K562 (cell line): Measurements from ENCODE around the gene TSPAN3. TPM values are rescaled to one million over a fixed set of nuclear protein-coding genes. Genes with fewer than 3 reads are reported as not detected.

ENCODE experiments used
- ATAC-seq: fragments of 200-7000 bp; cut with Tn5 transposase; 3 replicates; pipeline ENCODE4 v1.9.1; 2020; ENCODE audit warnings: moderate library complexity
- BruUV-seq: library from RNA; stranded (reverse); fragments of 400-500 nt; replicated peaks from 2 replicates; lab custom pipeline; 2021; lab: Mats Ljungman, UMichigan
- CTCF ChIA-PET: fragments of 300-600 bp; formaldehyde crosslinking; extraction: SDS; loops from one replicate; lab custom pipeline; 2021; ENCODE audit warnings: low intra/inter-chr PET ratio; lab: Yijun Ruan, JAX
- POLR2A ChIA-PET: fragments of 300-600, 350-650 bp; sonication (Branson Sonifier 250); formaldehyde crosslinking; extraction: SDS; loops from one replicate; lab custom pipeline; 2021; ENCODE audit warnings: antibody characterized with exemption, inconsistent platforms; lab: Yijun Ruan, JAX
- DNase-seq, 4 experiments: peaks; one replicate each; pipeline versions ENCODE4 v3.0.0 to v3.0.0-alpha.2; 2011 to 2018; ENCODE audit warnings: low spot score in 3 of 4, mixed read lengths in 3 of 4; ENCODE audit errors: extremely low read depth in 1 of 4
- FAIRE-seq: peaks from 2 replicates; lab custom pipeline; 2011; peaks lifted over from hg19 to GRCh38; lab: Jason Lieb, UNC
- H2AFZ ChIP-seq: 2 replicates; pipeline ENCODE4 v1.6.0; 2011; ENCODE audit warnings: low read depth, low read length, control low read depth, inconsistent platforms
- H3K27ac ChIP-seq: fragments of 200-600 bp; 3 replicates; pipeline ENCODE4 v1.8.0; 2011; ENCODE audit warnings: low read depth, mild to moderate bottlenecking, control low read depth, inconsistent platforms, low read length, moderate library complexity, mixed read lengths; ENCODE audit errors: extremely low read depth
- H3K27me3 ChIP-seq, 2 experiments: fragments of 300-600 bp in 1 of 2; 2 replicates in 1 of 2; 3 replicates in 1 of 2; pipeline versions ENCODE4 v1.6.0 to v1.8.0; 2011; ENCODE audit warnings: inconsistent platforms in 2 of 2, low read length in 2 of 2, mild to moderate bottlenecking in 1 of 2, mixed read lengths in 1 of 2, moderate library complexity in 1 of 2; ENCODE audit not compliant: control insufficient read depth in 2 of 2, insufficient read depth in 2 of 2
- H3K36me3 ChIP-seq: fragments of 300-600 bp; 3 replicates; pipeline ENCODE4 v1.8.0; 2011; ENCODE audit warnings: mild to moderate bottlenecking, low read length, inconsistent platforms; ENCODE audit not compliant: control insufficient read depth, insufficient read depth
- H3K4me1 ChIP-seq, 2 experiments: fragments of 200-600 bp in 1 of 2; replicated peaks in 1 of 2; 2 replicates in 1 of 2; 3 replicates in 1 of 2; pipeline versions ENCODE4 v1.5.1 to v1.8.0; 2011; ENCODE audit warnings: inconsistent platforms in 2 of 2, low read length in 2 of 2, mild to moderate bottlenecking in 1 of 2, mixed read lengths in 1 of 2, moderate library complexity in 1 of 2; ENCODE audit not compliant: control insufficient read depth in 2 of 2, insufficient read depth in 2 of 2
- H3K4me2 ChIP-seq: 2 replicates; pipeline ENCODE4 v1.6.1; 2011; ENCODE audit warnings: low read length, control low read depth, inconsistent platforms, mixed read lengths; ENCODE audit not compliant: insufficient read depth
- H3K4me3 ChIP-seq: fragments of 200-600 bp; sonication (generic), shearing (Covaris generic); 2 replicates; pipeline ENCODE4 v1.5.1; 2016; ENCODE audit warnings: control low read depth, inconsistent platforms
- H3K79me2 ChIP-seq: fragments of 200-600 bp; 3 replicates; pipeline ENCODE4 v1.8.0; 2011; ENCODE audit warnings: low read length, inconsistent platforms; ENCODE audit not compliant: control insufficient read depth, insufficient read depth
- H3K9ac ChIP-seq, 2 experiments: 2 replicates each; pipeline versions ENCODE4 v1.6.0 to v1.6.1; 2011; ENCODE audit warnings: low read depth in 2 of 2, low read length in 2 of 2, control low read depth in 1 of 2, inconsistent platforms in 1 of 2, mild to moderate bottlenecking in 1 of 2, mixed read lengths in 1 of 2; ENCODE audit not compliant: insufficient read depth in 1 of 2
- H3K9me1 ChIP-seq: one replicate; pipeline ENCODE4 v1.6.0; 2011; ENCODE audit warnings: inconsistent platforms, mild to moderate bottlenecking, low read length, moderate library complexity; ENCODE audit not compliant: control insufficient read depth, insufficient read depth
- H3K9me3 ChIP-seq: replicated peaks from 2 replicates; pipeline ENCODE4 v1.5.1; 2011; ENCODE audit warnings: low read depth, low read length, inconsistent platforms; ENCODE audit not compliant: control insufficient read depth, insufficient read depth
- H4K20me1 ChIP-seq: replicated peaks from 2 replicates; pipeline ENCODE4 v1.6.1; 2011; ENCODE audit warnings: low read length, inconsistent platforms, mixed read lengths; ENCODE audit not compliant: control insufficient read depth, insufficient read depth
- BHLHE40 ChIP-seq: IDR thresholded peaks from 2 replicates; pipeline ENCODE4 v1.6.1; 2011; ENCODE audit warnings: low read length, improper control_type of control experiment
- CTBP1 ChIP-seq: fragments of 450-650 bp; IDR thresholded peaks from 2 replicates; pipeline ENCODE4 v1.6.1; 2016; ENCODE audit warnings: borderline replicate concordance
- CXXC5 ChIP-seq: fragments of 250-450 bp; sonication (Bioruptor Pico); IDR thresholded peaks from 2 replicates; pipeline ENCODE4 v1.8.0; 2022; ENCODE audit warnings: inconsistent platforms, mild to moderate bottlenecking, moderate library complexity
- EHMT2 ChIP-seq: fragments of 450-650 bp; IDR thresholded peaks from 2 replicates; pipeline ENCODE4 v1.6.1; 2018; ENCODE audit warnings: antibody characterized with exemption
- HES1 ChIP-seq: fragments of 450-650 bp; IDR thresholded peaks from 2 replicates; pipeline ENCODE4 v1.6.1; 2016; ENCODE audit warnings: low read depth, mild to moderate bottlenecking, moderate library complexity
- KDM5B ChIP-seq: fragments of 200-600 bp; sonication (generic); IDR thresholded peaks from 2 replicates; pipeline ENCODE4 v1.6.1; 2012; ENCODE audit warnings: low read depth, mild to moderate bottlenecking, moderate library complexity, low read length, control low read depth, inconsistent platforms; ENCODE audit not compliant: insufficient replicate concordance
- KLF16 ChIP-seq: IDR thresholded peaks from 2 replicates; pipeline ENCODE4 v1.6.1; 2016; ENCODE audit warnings: antibody characterized with exemption
- MAX ChIP-seq: sonication (generic); formaldehyde crosslinking; IDR thresholded peaks from 2 replicates; pipeline ENCODE4 v1.9.0; 2022; ENCODE audit warnings: mild to moderate bottlenecking, missing genetic modification reagents
- MCM2 ChIP-seq: fragments of 450-650 bp; IDR thresholded peaks from 2 replicates; pipeline ENCODE4 v1.6.1; 2017; ENCODE audit warnings: low read depth, mild to moderate bottlenecking
- SAFB2 ChIP-seq: fragments of 200-400 bp; formaldehyde crosslinking; IDR thresholded peaks from 2 replicates; pipeline ENCODE4 v1.6.1; 2018; ENCODE audit warnings: borderline replicate concordance, low read length, low read depth, moderate library complexity; ENCODE audit not compliant: severe bottlenecking
- SPI1 ChIP-seq: IDR thresholded peaks from 2 replicates; pipeline ENCODE4 v1.6.1; 2011; ENCODE audit warnings: low read depth, low read length, control low read depth, borderline replicate concordance
- TAL1 ChIP-seq: fragments of 450-650 bp; IDR thresholded peaks from 2 replicates; pipeline ENCODE4 v1.6.1; 2016; ENCODE audit warnings: mild to moderate bottlenecking
- TARDBP ChIP-seq: fragments of 450-650 bp; IDR thresholded peaks from 2 replicates; pipeline ENCODE4 v1.6.1; 2016
- TEAD1 ChIP-seq, 2 experiments: fragments of 450-650 bp in 1 of 2; sonication (generic) in 1 of 2; formaldehyde crosslinking; IDR thresholded peaks; 2 replicates each; pipeline versions ENCODE4 v1.4.0 to v1.8.0; 2020 to 2022; ENCODE audit warnings: mild to moderate bottlenecking in 2 of 2, missing genetic modification reagents in 1 of 2
- TEAD4 ChIP-seq, 2 experiments: sonication (generic) in 1 of 2; formaldehyde crosslinking in 1 of 2; IDR thresholded peaks; 2 replicates each; pipeline versions ENCODE4 v1.6.1 to v1.8.0; 2012 to 2022; ENCODE audit warnings: borderline replicate concordance in 1 of 2, inconsistent platforms in 1 of 2, low read length in 1 of 2, mild to moderate bottlenecking in 1 of 2, missing genetic modification reagents in 1 of 2
- ZNF212 ChIP-seq: fragments of 450-650 bp; formaldehyde crosslinking; IDR thresholded peaks from 2 replicates; pipeline ENCODE4 v1.4.0; 2020; ENCODE audit warnings: mild to moderate bottlenecking
- WGBS: fragments of 100-300 bp; shearing (Covaris generic); methylation state at CpG from one replicate; pipeline ENCODE4 v1.1.6; 2016; ENCODE audit warnings: low coverage, mixed read lengths; ENCODE audit not compliant: insufficient coverage; ENCODE audit errors: missing lambda C conversion rate; 5-methylcytosine and 5-hydroxymethylcytosine counted together
- in situ Hi-C: fragments of 300-500 bp; cut with MboI; formaldehyde crosslinking; loops from 4 replicates; pipeline ENCODE4 v1.15.0; 2018; ENCODE audit warnings: inconsistent platforms, mixed read lengths
- intact Hi-C: fragments of 100-400 bp; cut with micrococcal nuclease; formaldehyde crosslinking; loops from 2 replicates; pipeline ENCODE4 v1.14.2; 2022
- polyA plus RNA-seq, 8 experiments: library from polyadenylated mRNA; depleted of rRNA in 4 of 8; stranded (reverse) in 5 of 8; unstranded in 3 of 8; fragments of >200 nt; fragmentation: Nextera tagmentation in 2 of 8; fragmentation: Illumina TruSeq in 1 of 8; extraction: Ambion mirVana in 2 of 8; extraction: Trizol in 1 of 8; gene quantifications; 2 replicates each; pipeline versions ENCODE4 v1.2.1 to v1.2.3, GENCODE V29; 2011 to 2014; ENCODE audit warnings: inconsistent platforms in 1 of 8, missing spikeins in 1 of 8
- total RNA-seq, 7 experiments: library from RNA; depleted of rRNA in 6 of 7; stranded (reverse); fragments of >200 nt in 6 of 7; fragmentation: Illumina TruSeq in 2 of 7; extraction: Trizol in 2 of 7; gene quantifications; 2 replicates each; pipeline versions ENCODE4 v1.2.1 to v1.2.3, GENCODE V29; 2011 to 2021; ENCODE audit warnings: low replicate concordance in 1 of 7
- TF ChIP-seq, protein P1 (sequence below): sonication (generic); formaldehyde crosslinking; IDR thresholded peaks from 2 replicates; pipeline ENCODE4 v1.8.1; 2022; ENCODE audit warnings: missing genetic modification reagents
- TF ChIP-seq, protein P2 (sequence below): fragments of 200-800 bp; sonication (Bioruptor generic); IDR thresholded peaks from 2 replicates; pipeline ENCODE4 v1.6.1; 2017; ENCODE audit warnings: missing genetic modification characterization, missing compliant biosample characterization

The TSPAN3 gene
- total and polyA plus RNA-seq, 9 of the 15 experiments (the other 6 are each of a cell fraction or from before 2014, with no cell fraction given), result 14.3 to 144 (median 71.1) TPM

DNA sequence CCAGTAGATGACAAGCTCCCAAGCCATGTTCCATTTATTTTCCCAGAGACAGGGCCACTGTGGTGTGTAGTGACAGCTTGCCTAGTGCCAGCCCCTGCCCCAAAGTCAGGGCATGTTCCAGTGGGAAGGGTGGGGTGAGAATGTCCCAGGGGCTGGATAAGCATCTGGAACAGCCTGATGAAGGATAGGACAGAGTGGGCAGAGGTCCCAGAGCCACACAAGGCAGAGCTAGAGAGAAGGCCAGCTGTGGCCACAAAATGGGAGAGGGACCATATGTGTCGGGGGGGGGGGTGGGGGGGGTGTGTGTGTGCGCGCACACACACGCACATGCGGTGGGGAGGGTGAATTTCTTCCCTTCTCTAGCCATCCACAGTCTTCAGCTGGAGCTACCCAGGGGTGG lies 27.0 kb upstream of the TSPAN3 start (continued):
- TF ChIP-seq SAFB2 (no peak), ZNF212 (CRISPR knock-in tag) (no peak), CXXC5 (CRISPR knock-in tag) (no peak), EHMT2 (no peak)
- TF ChIP-seq, all 486 proteins: peak for 0

- Histone ChIP-seq H3K9me3 (no peaks in the 10 kb centered on the region), H3K36me3 (no peaks in the 10 kb centered on the region), H3K4me2 (no peak overlapping the region), H3K79me2 (no peaks in the 10 kb centered on the region), H4K20me1 (peaks cover 4% of the 10 kb centered on the region; the same call in 1 of the 2 replicates), H3K9ac (no peak overlapping the region), H2AFZ (no peak overlapping the region), H3K27me3 (peaks cover 0 to 32% of the 10 kb centered on the region in 2 experiments; a peak in 3 of 5 replicates), H3K9me1 (no peaks in the 10 kb centered on the region), H3K4me1 (no peaks in the 10 kb centered on the region), H3K4me3 (no peak overlapping the region), H3K27ac (no peak overlapping the region)
- no peak for FAIRE-seq
- no peak for ATAC-seq
- intact Hi-C loops, result loop anchor here (5.0 kb wide), 1 partner anchor 70 kb away; no protein-coding TSS in a partner anchor
- WGBS, result 6% methylated on average over 7 of the region's 7 CpGs
- POLR2A ChIA-PET, result interaction anchor here (0.8 to 1.2 kb wide), 3 partner anchors 12 to 811 kb away, joined by 3 read pairs; no protein-coding TSS in a partner anchor
- DNase-seq, result peak in 1 of 4 experiments; percentile 15
- BruUV-seq, result no TSS peak
- in situ Hi-C loops, result no loop called here
- CTCF ChIA-PET, result no interaction called here
- TF ChIP-seq, protein P1, sequence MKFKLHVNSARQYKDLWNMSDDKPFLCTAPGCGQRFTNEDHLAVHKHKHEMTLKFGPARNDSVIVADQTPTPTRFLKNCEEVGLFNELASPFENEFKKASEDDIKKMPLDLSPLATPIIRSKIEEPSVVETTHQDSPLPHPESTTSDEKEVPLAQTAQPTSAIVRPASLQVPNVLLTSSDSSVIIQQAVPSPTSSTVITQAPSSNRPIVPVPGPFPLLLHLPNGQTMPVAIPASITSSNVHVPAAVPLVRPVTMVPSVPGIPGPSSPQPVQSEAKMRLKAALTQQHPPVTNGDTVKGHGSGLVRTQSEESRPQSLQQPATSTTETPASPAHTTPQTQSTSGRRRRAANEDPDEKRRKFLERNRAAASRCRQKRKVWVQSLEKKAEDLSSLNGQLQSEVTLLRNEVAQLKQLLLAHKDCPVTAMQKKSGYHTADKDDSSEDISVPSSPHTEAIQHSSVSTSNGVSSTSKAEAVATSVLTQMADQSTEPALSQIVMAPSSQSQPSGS (CRISPR knock-in tag), result no peak
- TF ChIP-seq BHLHE40, result 0 out of 2 replicates have a peak, but pooled peaks have one; percentile 9
- no peak for TF ChIP-seq KDM5B
- TF ChIP-seq TEAD1 (CRISPR knock-in tag; IDR thresholded peaks at IDR 0.05), result 0 out of 4 replicates have a peak, but pooled peaks of 1 of the 2 experiments have one; percentile 28
- TF ChIP-seq, protein P2, sequence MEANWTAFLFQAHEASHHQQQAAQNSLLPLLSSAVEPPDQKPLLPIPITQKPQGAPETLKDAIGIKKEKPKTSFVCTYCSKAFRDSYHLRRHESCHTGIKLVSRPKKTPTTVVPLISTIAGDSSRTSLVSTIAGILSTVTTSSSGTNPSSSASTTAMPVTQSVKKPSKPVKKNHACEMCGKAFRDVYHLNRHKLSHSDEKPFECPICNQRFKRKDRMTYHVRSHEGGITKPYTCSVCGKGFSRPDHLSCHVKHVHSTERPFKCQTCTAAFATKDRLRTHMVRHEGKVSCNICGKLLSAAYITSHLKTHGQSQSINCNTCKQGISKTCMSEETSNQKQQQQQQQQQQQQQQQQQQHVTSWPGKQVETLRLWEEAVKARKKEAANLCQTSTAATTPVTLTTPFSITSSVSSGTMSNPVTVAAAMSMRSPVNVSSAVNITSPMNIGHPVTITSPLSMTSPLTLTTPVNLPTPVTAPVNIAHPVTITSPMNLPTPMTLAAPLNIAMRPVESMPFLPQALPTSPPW, result peak; percentile 28; the same call in 1 of the 2 replicates
- peak; percentile 52; the same call in 1 of the 2 replicates for TF ChIP-seq TEAD4 (IDR thresholded peaks at IDR 0.05; ENCODE audit: low read length)
- no peak for TF ChIP-seq TEAD4 (CRISPR knock-in tag; IDR thresholded peaks at IDR 0.05; ENCODE audit: borderline replicate concordance)
- TF ChIP-seq CTBP1, result peak; percentile 24; the same call in 1 of the 2 replicates
- peak; percentile 10; the same call in 1 of the 2 replicates for TF ChIP-seq TAL1
- 0 out of 2 replicates have a peak, but pooled peaks have one; percentile 13 for TF ChIP-seq MAX
- 0 out of 2 replicates have a peak, but pooled peaks have one; percentile 13 for TF ChIP-seq HES1
- TF ChIP-seq TARDBP, result no peak
- peak; percentile 95 for TF ChIP-seq SPI1
- TF ChIP-seq MCM2, result no peak
- TF ChIP-seq KLF16, result 0 out of 2 replicates have a peak, but pooled peaks have one; percentile 11
Measured at GRCh38 chr15:77097248-77097721, 26.4 kb upstream of the TSPAN3 start.
